ENCODE data around the gene CAPS.

The CAPS gene

GRCh38 chr19:5891938-5892771 lies 21.9 kb upstream of the CAPS start:
- peak; percentile 50 for DNase-seq (ENCODE audit: low spot score)

- no peak for DNase-seq (ENCODE audit: low spot score)
Measured at GRCh38 chr19:5892772-5893275, 21.2 kb upstream of the CAPS start.

DNA sequence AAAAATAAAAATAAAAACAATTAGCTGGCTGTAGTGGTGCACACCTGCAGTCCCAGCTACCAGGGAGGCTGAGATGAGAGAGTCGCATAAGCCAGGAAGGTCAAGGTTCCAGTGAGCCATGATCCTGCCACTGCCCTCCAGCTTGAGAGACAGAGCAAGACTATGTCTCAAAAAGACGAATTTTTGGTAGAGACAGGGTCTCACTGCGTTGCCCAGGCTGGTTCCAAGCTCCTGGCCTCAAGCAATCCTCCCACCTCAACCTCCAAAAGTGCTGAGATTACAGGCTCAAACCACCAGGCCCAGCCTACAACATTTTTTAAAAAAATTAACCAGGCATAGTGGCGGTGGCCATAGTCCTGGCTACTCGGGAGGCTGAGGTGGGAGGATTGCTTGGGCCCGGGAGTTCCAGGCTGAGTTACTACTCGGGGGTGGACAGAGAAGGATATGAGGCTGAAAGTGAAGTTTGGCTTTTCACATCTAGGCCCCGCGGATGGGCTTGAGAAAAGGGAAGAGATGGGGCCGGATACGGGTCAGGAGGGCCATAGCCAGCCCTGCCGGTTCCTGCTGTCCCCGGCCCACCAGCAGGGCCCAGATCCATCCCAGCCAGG lies 20.7 kb upstream of the CAPS start:
- DNase-seq (ENCODE audit: low spot score) = no peak

DNA sequence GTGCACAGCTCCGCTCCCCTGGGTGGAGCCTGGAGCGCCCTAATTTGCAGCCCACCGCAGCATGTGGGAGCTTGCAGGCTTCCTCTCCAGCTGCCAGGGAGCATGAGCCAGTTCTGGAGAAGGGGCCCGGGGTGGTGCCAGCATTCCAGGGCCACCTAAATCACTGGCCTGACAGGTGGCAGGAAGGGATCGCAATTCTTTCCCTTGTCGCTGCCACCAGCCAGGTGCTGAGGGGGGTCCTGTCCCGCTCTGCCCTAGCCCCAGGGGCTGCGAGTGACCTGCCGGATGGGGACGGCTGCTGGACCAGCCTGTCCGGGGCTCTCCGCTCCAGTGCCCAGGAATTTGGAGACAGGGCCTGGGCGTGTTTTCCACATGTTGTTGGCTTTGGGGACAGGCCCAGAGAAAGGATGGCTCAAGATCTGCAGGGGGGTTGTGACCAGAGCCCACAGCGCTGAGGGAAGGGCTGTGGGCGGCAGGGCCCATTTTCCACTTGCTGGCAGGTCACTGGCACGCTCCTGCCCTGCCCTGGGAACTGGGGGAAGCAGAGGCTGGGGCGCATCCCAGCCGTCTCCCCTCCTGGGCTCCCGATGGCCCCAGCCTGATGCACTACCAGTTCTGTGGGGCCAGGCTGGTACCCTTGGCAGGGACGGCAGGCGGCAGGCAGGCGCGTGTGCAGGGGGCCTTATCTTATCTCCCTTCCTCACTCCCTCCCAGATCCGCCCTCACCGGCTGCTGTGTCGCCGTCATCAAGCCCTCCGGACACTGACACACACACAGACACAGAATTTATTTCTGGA lies 19.9 kb upstream of the CAPS start:
- no peak for DNase-seq (ENCODE audit: low spot score)

DNA sequence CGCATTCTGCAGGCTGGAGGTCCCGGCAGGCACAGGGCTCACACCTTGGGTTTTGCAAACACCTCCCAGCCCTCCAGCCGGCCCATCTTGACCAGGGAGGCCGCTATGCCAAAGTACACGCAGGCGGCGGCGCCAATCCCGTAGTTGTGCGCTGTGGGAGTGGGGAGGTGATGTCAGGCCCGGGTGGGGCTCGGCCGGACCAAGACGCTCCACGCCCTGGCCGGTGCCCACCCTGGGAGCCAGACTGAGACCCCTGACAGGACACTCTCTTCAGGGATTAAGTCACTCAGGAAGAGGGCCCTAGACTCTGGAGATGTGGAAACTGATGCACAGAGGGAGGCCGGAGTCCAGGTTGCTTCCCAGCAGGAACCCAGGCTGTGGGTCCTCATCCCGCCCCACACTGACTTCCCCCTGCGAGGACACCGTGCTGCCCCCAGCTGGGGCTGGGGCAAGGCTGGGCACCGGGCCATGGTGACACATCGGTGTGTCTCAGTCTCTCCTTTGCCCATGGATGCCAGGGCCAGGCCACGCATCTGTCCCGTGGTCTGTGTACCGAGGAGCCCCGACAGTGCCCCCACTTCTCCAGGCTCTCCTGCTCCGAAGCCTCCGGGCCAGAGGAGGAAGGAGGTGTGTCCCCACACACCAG lies 19.2 kb upstream of the CAPS start:
- no peak for DNase-seq (ENCODE audit: low spot score)

- no peak for DNase-seq (ENCODE audit: low spot score)
Measured at GRCh38 chr19:5895409-5895808, 18.6 kb upstream of the CAPS start.

DNA sequence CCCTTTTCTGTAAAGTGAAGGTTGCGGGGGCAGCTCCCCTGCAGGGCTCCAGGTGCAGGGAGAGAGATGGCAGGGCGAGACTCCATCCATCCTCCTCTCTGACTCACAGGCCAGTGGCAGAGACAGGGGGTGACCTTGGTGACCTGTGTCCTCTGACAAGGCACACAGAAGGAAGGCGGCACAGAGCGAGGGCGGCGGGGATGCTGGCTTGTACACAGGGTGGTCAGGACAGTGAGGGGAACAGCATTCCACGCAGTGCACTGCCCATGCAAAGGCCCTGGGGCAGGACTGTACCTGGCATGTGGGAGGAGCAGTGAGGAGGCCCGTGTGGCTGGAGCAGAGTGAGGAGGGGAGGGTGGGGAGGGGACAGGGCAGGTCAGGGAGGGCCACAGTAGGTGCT lies 18.2 kb upstream of the CAPS start:
- no peak for DNase-seq (ENCODE audit: low spot score)

GRCh38 chr19:5896365-5897076 lies 17.5 kb upstream of the CAPS start:
- no peak for DNase-seq (ENCODE audit: low spot score)

GRCh38 chr19:5897189-5897969 lies 16.7 kb upstream of the CAPS start:
- DNase-seq (ENCODE audit: low spot score) = no peak

GRCh38 chr19:5899728-5900526 lies 14.1 kb upstream of the CAPS start:
- DNase-seq (ENCODE audit: low spot score) = no peak

DNA sequence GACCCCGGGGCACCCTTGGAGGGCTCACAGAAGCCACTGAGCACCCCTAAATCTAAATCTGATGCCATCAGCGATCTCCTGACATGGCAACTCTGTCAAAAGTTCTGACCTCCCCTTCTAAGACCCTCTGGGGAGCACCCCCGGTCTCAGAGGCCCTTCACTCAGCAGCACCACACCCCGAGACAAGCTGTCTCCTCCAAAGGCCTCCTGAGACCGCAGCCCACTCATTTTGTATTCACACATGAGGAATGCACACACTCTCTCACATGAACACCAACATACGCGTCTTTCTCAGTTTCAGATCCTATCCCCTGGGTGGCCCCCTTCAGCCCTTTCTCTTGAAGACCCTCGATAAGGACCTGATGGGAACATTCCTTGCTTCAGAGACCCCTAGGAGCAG lies 13.1 kb upstream of the CAPS start:
- DNase-seq (ENCODE audit: low spot score) = no peak

- peak; percentile 60 for DNase-seq (ENCODE audit: low spot score)
Measured at GRCh38 chr19:5903056-5903623, 10.9 kb upstream of the CAPS start.

- peak; percentile 95 for DNase-seq (ENCODE audit: low spot score)
Measured at GRCh38 chr19:5903624-5904351, 10.3 kb upstream of the CAPS start, which contains the start of gene NDUFA11. Gene NDUFA11, minus strand, starts transcription at chr19:5903790. Its CDS starts 82 bp downstream, at chr19:5903708.

GRCh38 chr19:5904352-5905113 lies 9.5 kb upstream of the CAPS start, which contains the start of gene VMAC:
Gene VMAC, plus strand, starts transcription at chr19:5904872. Its CDS starts 19 bp downstream, at chr19:5904891.
- peak; percentile 99 for DNase-seq (ENCODE audit: low spot score)

GRCh38 chr19:5905114-5905778 lies 8.8 kb upstream of the CAPS start:
- no peak for DNase-seq (ENCODE audit: low spot score)

GRCh38 chr19:5907241-5907640 lies 6.8 kb upstream of the CAPS start:
- DNase-seq (ENCODE audit: low spot score) = no peak

DNA sequence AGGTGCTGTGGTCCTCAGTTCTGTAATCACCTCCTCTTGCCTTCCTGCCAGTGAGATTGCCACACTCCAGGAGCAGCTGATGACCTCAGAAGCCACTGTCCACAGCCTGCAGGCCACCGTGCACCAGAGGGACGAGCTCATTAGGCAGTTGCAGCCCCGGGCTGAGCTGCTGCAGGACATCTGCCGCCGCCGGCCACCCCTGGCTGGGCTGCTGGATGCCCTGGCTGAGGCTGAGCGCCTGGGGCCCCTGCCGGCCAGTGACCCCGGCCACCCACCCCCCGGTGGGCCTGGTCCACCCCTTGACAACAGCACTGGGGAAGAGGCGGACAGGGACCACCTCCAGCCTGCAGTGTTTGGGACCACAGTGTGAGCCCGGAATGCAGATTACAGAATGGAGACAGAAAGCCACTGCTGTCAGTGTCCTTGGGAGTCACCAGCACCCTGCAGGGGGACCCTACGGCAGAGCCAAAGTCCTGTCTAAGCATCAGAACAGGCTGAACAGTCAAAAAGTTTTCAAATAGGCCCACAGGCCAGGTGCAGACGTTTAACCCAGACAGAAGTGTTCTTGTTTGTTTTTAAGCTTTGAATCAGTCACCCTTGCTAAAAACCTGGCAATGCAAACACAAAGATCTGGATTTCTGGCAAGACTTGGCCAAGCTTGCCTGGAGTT lies 5.1 kb upstream of the CAPS start:
- no peak for DNase-seq (ENCODE audit: low spot score)
